HG03342 (cell line): ENCODE data around the gene B4GALT1.
A peak's percentile ranks its signal among the peaks of the same experiment; 100 is the strongest.
"Not testable (repeated sequence)": the region's sequence is repeated elsewhere in the genome, so short reads cannot be mapped to it uniquely, and the experiment has no call there.

Source experiments
- ATAC-seq: cut with Tn5 transposase; IDR thresholded peaks from one replicate; pipeline ENCODE4 v1.9.1; 2021; ENCODE audit warnings: mild to moderate bottlenecking, moderate library complexity; ENCODE audit not compliant: unreplicated experiment

B4GALT1 gene

GRCh38 chr9:33185406-33185805 lies 18.3 kb upstream of the B4GALT1 start:
- no peak for ATAC-seq

GRCh38 chr9:33184963-33185362 lies 17.8 kb upstream of the B4GALT1 start:
- ATAC-seq = no peak

- no peak for ATAC-seq
Measured at GRCh38 chr9:33182519-33182918, 15.4 kb upstream of the B4GALT1 start.

GRCh38 chr9:33180526-33181184 lies 13.5 kb upstream of the B4GALT1 start:
- ATAC-seq = no peak

GRCh38 chr9:33178972-33179697 lies 12.0 kb upstream of the B4GALT1 start:
- no peak for ATAC-seq

- ATAC-seq = peak; percentile 93
Measured at GRCh38 chr9:33177639-33178038, 10.5 kb upstream of the B4GALT1 start.

GRCh38 chr9:33177086-33177485 lies 9.9 kb upstream of the B4GALT1 start:
- no peak for ATAC-seq

GRCh38 chr9:33175649-33176325 lies 8.7 kb upstream of the B4GALT1 start:
- no peak for ATAC-seq

GRCh38 chr9:33172256-33173238 lies 5.4 kb upstream of the B4GALT1 start:
- no peak for ATAC-seq

GRCh38 chr9:33170464-33171415 lies 3.6 kb upstream of the B4GALT1 start:
- no peak for ATAC-seq

- no peak for ATAC-seq
Measured at GRCh38 chr9:33168941-33169544, 1.9 kb upstream of the B4GALT1 start.

GRCh38 chr9:33167972-33168461 lies 881 bp upstream of the B4GALT1 start:
- ATAC-seq = peak; percentile 4

- ATAC-seq = peak; percentile 1
Measured at GRCh38 chr9:33166231-33167083, 679 bp downstream of the B4GALT1 start.

GRCh38 chr9:33165263-33166151 lies 1.6 kb downstream of the B4GALT1 start:
- peak; percentile 19 for ATAC-seq

GRCh38 chr9:33164921-33165262 lies 2.2 kb downstream of the B4GALT1 start:
- not testable (repeated sequence) for ATAC-seq

- ATAC-seq = peak; percentile 18
Measured at GRCh38 chr9:33164138-33164809, 2.9 kb downstream of the B4GALT1 start.
